ENCODE measurements around the gene SLC29A3. TPM values are rescaled to one million over a fixed set of nuclear protein-coding genes. Genes with fewer than 3 reads are reported as not detected.

SLC29A3 gene
- total RNA-seq, 1 experiment from 2014 or later: 5.9 TPM

GRCh38 chr10:71331736-71332135 is 12.7 kb downstream of the SLC29A3 start:
- DNase-seq (ENCODE audit: low read depth, low spot score) (no peak), ATAC-seq (no peak)
- no peaks in the 10 kb centered on the region for H3K36me3 ChIP-seq (ENCODE audit: control insufficient read depth in 1 of 2, insufficient read depth in 2 of 2, low read length in 2 of 2)
- ChIA-PET POLR2A (no interaction called here), RAD21 (ENCODE audit: low non-redundant PET in 1 of 2, low total read pairs in 2 of 2, uncharacterized antibody in 2 of 2, unreplicated experiment in 2 of 2) (no interaction called here), CTCF (no interaction called here)
- no peaks in the 10 kb centered on the region for H4K20me1 ChIP-seq (ENCODE audit: insufficient read depth)
- H3K27me3 ChIP-seq (ENCODE audit: insufficient read depth, low read length): no peaks in the 10 kb centered on the region
- no peak overlapping the region for H2AFZ ChIP-seq (ENCODE audit: low read depth, low read length, poor library complexity, severe bottlenecking)
- H3K9me2 ChIP-seq (ENCODE audit: insufficient read depth): no peaks in the 10 kb centered on the region
- no peak overlapping the region for H3K9ac ChIP-seq (ENCODE audit: low read length)
- H3K9me3 ChIP-seq (ENCODE audit: control insufficient read depth in 1 of 2, insufficient read depth in 1 of 2, low read depth in 1 of 2, low read length in 2 of 2): no peaks in the 10 kb centered on the region
- H3K4me1 ChIP-seq (ENCODE audit: control insufficient read depth in 1 of 2, insufficient read depth in 2 of 2, low read length in 2 of 2): no peaks in the 10 kb centered on the region
- H3K4me3 ChIP-seq (replicated peaks in 1 of 2; ENCODE audit: low read depth in 1 of 2, low read length in 2 of 2): no peak overlapping the region
- intact Hi-C loops (cut with micrococcal nuclease): no loop called here
- no peak for TF ChIP-seq FOSL1 (IDR thresholded peaks at IDR 0.05; ENCODE audit: low read depth)
- no peak for TF ChIP-seq SIN3A (IDR thresholded peaks at IDR 0.05; ENCODE audit: low read depth)
- no peak for TF ChIP-seq ATF3 (IDR thresholded peaks at IDR 0.05)
- H3K4me2 ChIP-seq (ENCODE audit: low read length): no peak overlapping the region
- BruUV-seq (replicated peaks): no TSS peak
- H3K79me2 ChIP-seq (ENCODE audit: insufficient read depth, low read length): no peaks in the 10 kb centered on the region
- H3K27ac ChIP-seq (ENCODE audit: low read depth, low read length): no peak overlapping the region

DNA sequence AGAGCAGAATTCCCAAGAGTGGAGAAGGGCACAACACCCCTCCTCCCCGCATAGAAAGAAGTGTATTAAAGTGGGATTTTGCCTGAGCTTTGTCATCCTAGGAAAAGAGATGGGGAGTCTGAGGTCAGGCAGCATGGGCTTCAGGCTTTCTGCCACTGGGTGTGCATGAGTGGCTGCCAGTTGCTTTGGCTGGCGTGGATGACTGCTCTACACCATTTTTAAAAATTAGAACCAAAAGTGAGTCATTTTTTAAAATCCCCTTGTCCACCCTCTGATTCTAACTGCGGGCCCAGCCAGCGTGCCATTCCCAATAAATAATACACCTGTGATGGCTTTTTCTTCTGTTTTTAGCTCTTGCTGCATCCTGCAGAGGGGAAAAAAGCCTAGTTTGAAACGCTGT is 13.4 kb downstream of the SLC29A3 start:
- Histone ChIP-seq H3K79me2 (ENCODE audit: insufficient read depth, low read length) (no peaks in the 10 kb centered on the region), H3K4me2 (ENCODE audit: low read length) (no peak overlapping the region), H3K27me3 (ENCODE audit: insufficient read depth, low read length) (no peaks in the 10 kb centered on the region), H3K4me1 (ENCODE audit: control insufficient read depth in 1 of 2, insufficient read depth in 2 of 2, low read length in 2 of 2) (no peaks in the 10 kb centered on the region), H3K9me3 (ENCODE audit: control insufficient read depth in 1 of 2, insufficient read depth in 1 of 2, low read depth in 1 of 2, low read length in 2 of 2) (no peaks in the 10 kb centered on the region), H4K20me1 (ENCODE audit: insufficient read depth) (no peaks in the 10 kb centered on the region), H2AFZ (ENCODE audit: low read depth, low read length, poor library complexity, severe bottlenecking) (no peak overlapping the region), H3K9ac (ENCODE audit: low read length) (no peak overlapping the region), H3K9me2 (ENCODE audit: insufficient read depth) (no peaks in the 10 kb centered on the region), H3K36me3 (ENCODE audit: control insufficient read depth in 1 of 2, insufficient read depth in 2 of 2, low read length in 2 of 2) (no peaks in the 10 kb centered on the region), H3K4me3 (replicated peaks in 1 of 2; ENCODE audit: low read depth in 1 of 2, low read length in 2 of 2) (no peak overlapping the region), H3K27ac (ENCODE audit: low read depth, low read length) (no peak overlapping the region)
- RAD21 ChIA-PET (ENCODE audit: low non-redundant PET in 1 of 2, low total read pairs in 2 of 2, uncharacterized antibody in 2 of 2, unreplicated experiment in 2 of 2): no interaction called here
- POLR2A ChIA-PET: no interaction called here
- BruUV-seq (replicated peaks): no TSS peak
- DNase-seq (ENCODE audit: low read depth, low spot score) (no peak), ATAC-seq (no peak)
- CTCF ChIA-PET: no interaction called here
- intact Hi-C loops (cut with micrococcal nuclease): no loop called here
- TF ChIP-seq, protein P1, sequence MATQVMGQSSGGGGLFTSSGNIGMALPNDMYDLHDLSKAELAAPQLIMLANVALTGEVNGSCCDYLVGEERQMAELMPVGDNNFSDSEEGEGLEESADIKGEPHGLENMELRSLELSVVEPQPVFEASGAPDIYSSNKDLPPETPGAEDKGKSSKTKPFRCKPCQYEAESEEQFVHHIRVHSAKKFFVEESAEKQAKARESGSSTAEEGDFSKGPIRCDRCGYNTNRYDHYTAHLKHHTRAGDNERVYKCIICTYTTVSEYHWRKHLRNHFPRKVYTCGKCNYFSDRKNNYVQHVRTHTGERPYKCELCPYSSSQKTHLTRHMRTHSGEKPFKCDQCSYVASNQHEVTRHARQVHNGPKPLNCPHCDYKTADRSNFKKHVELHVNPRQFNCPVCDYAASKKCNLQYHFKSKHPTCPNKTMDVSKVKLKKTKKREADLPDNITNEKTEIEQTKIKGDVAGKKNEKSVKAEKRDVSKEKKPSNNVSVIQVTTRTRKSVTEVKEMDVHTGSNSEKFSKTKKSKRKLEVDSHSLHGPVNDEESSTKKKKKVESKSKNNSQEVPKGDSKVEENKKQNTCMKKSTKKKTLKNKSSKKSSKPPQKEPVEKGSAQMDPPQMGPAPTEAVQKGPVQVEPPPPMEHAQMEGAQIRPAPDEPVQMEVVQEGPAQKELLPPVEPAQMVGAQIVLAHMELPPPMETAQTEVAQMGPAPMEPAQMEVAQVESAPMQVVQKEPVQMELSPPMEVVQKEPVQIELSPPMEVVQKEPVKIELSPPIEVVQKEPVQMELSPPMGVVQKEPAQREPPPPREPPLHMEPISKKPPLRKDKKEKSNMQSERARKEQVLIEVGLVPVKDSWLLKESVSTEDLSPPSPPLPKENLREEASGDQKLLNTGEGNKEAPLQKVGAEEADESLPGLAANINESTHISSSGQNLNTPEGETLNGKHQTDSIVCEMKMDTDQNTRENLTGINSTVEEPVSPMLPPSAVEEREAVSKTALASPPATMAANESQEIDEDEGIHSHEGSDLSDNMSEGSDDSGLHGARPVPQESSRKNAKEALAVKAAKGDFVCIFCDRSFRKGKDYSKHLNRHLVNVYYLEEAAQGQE (IDR thresholded peaks at IDR 0.05; ENCODE audit: low read depth): no peak
- no peak for TF ChIP-seq SIN3A (IDR thresholded peaks at IDR 0.05; ENCODE audit: low read depth)
- TF ChIP-seq MAX (IDR thresholded peaks at IDR 0.05): no peak
- TF ChIP-seq CTCF (IDR thresholded peaks at IDR 0.05 in 2 of 3, conservative IDR thresholded peaks at IDR 0.05 in 1 of 3; ENCODE audit: borderline replicate concordance in 1 of 3, insufficient read depth in 1 of 3, low read depth in 2 of 3, low read length in 2 of 3): no peak
- no peak for TF ChIP-seq YY1 (IDR thresholded peaks at IDR 0.05; ENCODE audit: extremely low read depth, insufficient replicate concordance, low read depth, low read length)
- no peak for TF ChIP-seq ATF3 (IDR thresholded peaks at IDR 0.05)
- no peak for TF ChIP-seq RAD21 (IDR thresholded peaks at IDR 0.05; ENCODE audit: low read depth)
- no peak for TF ChIP-seq FOSL1 (IDR thresholded peaks at IDR 0.05; ENCODE audit: low read depth)
- no peak for TF ChIP-seq SP1 (IDR thresholded peaks at IDR 0.05; ENCODE audit: low read depth)
- TF ChIP-seq POLR2AphosphoS5 (IDR thresholded peaks at IDR 0.05; ENCODE audit: low read depth, low read length): no peak
- TF ChIP-seq POLR2A (IDR thresholded peaks at IDR 0.05; ENCODE audit: borderline replicate concordance, extremely low read depth, insufficient read depth, insufficient read length): no peak
- TF ChIP-seq TCF7L2 (IDR thresholded peaks at IDR 0.05; ENCODE audit: borderline replicate concordance, extremely low read depth, insufficient read depth, insufficient read length): no peak
- TF ChIP-seq EZH2 (IDR thresholded peaks at IDR 0.05): no peak
